PFSK-1 (cell line): ENCODE measurements around the gene FGD2.

Experiments
- POLR2AphosphoS5 ChIP-seq: IDR thresholded peaks from 2 replicates; pipeline ENCODE4 v1.6.1; 2012; ENCODE audit warnings: low read depth, mild to moderate bottlenecking, control low read depth, low read length, moderate library complexity
- REST ChIP-seq, 2 experiments: IDR thresholded peaks; 2 replicates each; pipeline versions ENCODE4 v1.6.1 to v1.8.0; 2011 to 2012; ENCODE audit warnings: low read depth in 2 of 2, low read length in 2 of 2, control low read depth in 1 of 2, inconsistent platforms in 1 of 2, mild to moderate bottlenecking in 1 of 2, moderate library complexity in 1 of 2; ENCODE audit not compliant: insufficient read depth in 1 of 2
- SIN3A ChIP-seq: IDR thresholded peaks from 2 replicates; pipeline ENCODE4 v1.6.1; 2012; ENCODE audit warnings: mild to moderate bottlenecking, low read length, moderate library complexity, borderline replicate concordance; ENCODE audit not compliant: insufficient read depth
- TAF1 ChIP-seq: IDR thresholded peaks from 2 replicates; pipeline ENCODE4 v1.6.1; 2012; ENCODE audit warnings: low read length, control low read depth, borderline replicate concordance; ENCODE audit not compliant: insufficient read depth

GRCh38 chr6:37057678-37058077 lies 52.2 kb downstream of the FGD2 start:
- no peak for TF ChIP-seq SIN3A
- TF ChIP-seq POLR2AphosphoS5, result no peak
- no peak for TF ChIP-seq TAF1
- TF ChIP-seq REST (IDR thresholded peaks at IDR 0.05; ENCODE audit: insufficient read depth in 1 of 2, low read depth in 2 of 2, low read length in 2 of 2), result no peak
